Posterior cingulate gyrus (tissue), 11 donors: ENCODE measurements around the gene BDH2.

ENCODE experiments used
- DNase-seq, 10 donors: peaks; one replicate each; pipeline versions ENCODE4 v3.0.0 to v3.0.0-alpha.2; 2020 to 2021; ENCODE audit warnings: mixed read lengths in 3 of 10
- intact Hi-C: fragments of 100-400 bp; cut with DNase I; formaldehyde crosslinking; loops from one replicate; pipeline ENCODE4 v1.15.1; 2023

The BDH2 gene

DNA sequence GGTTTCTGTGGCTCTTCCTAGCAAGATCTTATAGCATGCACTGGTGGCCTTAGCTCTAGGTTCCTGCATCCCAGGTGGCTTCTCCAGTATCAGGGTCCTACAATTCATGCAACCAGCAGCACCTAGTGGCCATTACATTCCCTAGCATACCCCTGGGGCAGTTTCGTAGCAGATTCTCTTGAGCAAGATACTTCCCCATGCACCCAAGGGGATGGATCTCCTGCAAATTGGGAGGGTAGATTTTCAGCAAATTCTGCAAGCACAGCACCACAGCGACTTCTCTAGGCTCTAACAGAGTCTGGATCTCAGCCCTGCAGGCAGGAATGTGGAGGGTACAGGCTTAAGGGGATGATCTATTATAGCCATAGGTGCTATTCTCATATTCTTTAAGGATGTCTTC is 67.1 kb downstream of the BDH2 start:
- intact Hi-C loops: no loop called here
- DNase-seq: no peak

GRCh38 chr4:103030791-103031190 is 68.8 kb downstream of the BDH2 start:
- intact Hi-C loops: no loop called here
- no peak for DNase-seq

GRCh38 chr4:103029300-103029699 is 70.3 kb downstream of the BDH2 start:
- intact Hi-C loops: no loop called here
- DNase-seq: no peak
